ENCODE measurements around the gene CWC27.

GRCh38 chr5:64954518-64954917 lies 185.8 kb downstream of the CWC27 start:
- TF ChIP-seq POLR2A (IDR thresholded peaks at IDR 0.05; ENCODE audit: low read depth, low read length), result no peak
- no peak for TF ChIP-seq POU2F2 (IDR thresholded peaks at IDR 0.05; ENCODE audit: low read depth, low read length)
- TF ChIP-seq POLR2AphosphoS5 (IDR thresholded peaks at IDR 0.05; ENCODE audit: low read depth, low read length), result no peak
- TF ChIP-seq TAF1 (IDR thresholded peaks at IDR 0.05; ENCODE audit: low read depth, low read length), result no peak
